ENCODE measurements around the gene BRD8. TPM values are rescaled to one million over a fixed set of nuclear protein-coding genes. Genes with fewer than 3 reads are reported as not detected.

BRD8 gene
- total and polyA plus RNA-seq, 9 of the 15 experiments (the other 6 are each of a cell fraction or from before 2014, with no cell fraction given) = 54.6 to 163 (median 87.0) TPM

DNA sequence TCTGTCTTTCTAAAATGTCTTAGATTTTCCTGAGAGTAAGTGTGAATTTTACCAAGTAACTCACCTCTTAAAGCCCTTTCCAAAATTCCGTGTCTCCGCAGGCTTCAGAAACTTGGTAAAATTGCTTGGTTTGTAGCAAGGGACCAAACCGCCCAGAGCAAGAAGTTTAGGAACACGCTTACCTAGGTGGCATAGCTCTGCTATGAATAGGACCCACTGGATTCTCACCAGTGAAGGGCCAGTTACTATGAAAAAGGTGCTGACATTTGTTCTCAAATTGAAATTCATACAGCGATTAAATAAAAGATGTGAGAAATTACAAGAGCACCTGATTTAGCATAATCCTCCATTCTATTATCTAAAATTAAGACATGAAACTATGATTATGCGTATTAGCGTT, 45.9 kb downstream of the BRD8 start:
- Histone ChIP-seq H3K9me1 (ENCODE audit: control insufficient read depth, insufficient read depth, low read length) (no peaks in the 10 kb centered on the region), H3K36me3 (ENCODE audit: control insufficient read depth, insufficient read depth, low read length) (no peaks in the 10 kb centered on the region), H3K9me3 (replicated peaks; ENCODE audit: control insufficient read depth, insufficient read depth, low read depth, low read length) (no peaks in the 10 kb centered on the region), H3K27me3 (ENCODE audit: control insufficient read depth in 2 of 2, insufficient read depth in 2 of 2, low read length in 2 of 2) (peaks cover 7% of the 10 kb centered on the region in 2 experiments; a peak in 3 of 5 replicates), H3K27ac (ENCODE audit: extremely low read depth, low read depth, low read length) (no peak overlapping the region), H3K4me3 (no peak overlapping the region), H3K9ac (ENCODE audit: insufficient read depth in 1 of 2, low read depth in 2 of 2, low read length in 2 of 2) (no peak overlapping the region), H3K4me2 (ENCODE audit: insufficient read depth, low read length) (no peak overlapping the region), H3K79me2 (ENCODE audit: control insufficient read depth, insufficient read depth, low read length) (no peaks in the 10 kb centered on the region), H2AFZ (ENCODE audit: low read depth, low read length) (peak overlapping the region; percentile 56), H4K20me1 (replicated peaks; ENCODE audit: control insufficient read depth, insufficient read depth, low read length) (no peaks in the 10 kb centered on the region), H3K4me1 (replicated peaks in 1 of 2; ENCODE audit: control insufficient read depth in 2 of 2, insufficient read depth in 2 of 2, low read length in 2 of 2) (no peaks in the 10 kb centered on the region)
- TF ChIP-seq HMG20B (CRISPR knock-in tag; IDR thresholded peaks at IDR 0.05) (no peak), SNRNP70 (optimal IDR thresholded peaks at IDR 0.05; ENCODE audit: low read depth, low read length) (no peak), U2AF1 (optimal IDR thresholded peaks at IDR 0.05; ENCODE audit: low read depth, low read length) (no peak), ZEB2 (IDR thresholded peaks at IDR 0.05) (no peak), POLR2B (IDR thresholded peaks at IDR 0.05; ENCODE audit: low read depth, partially characterized antibody) (no peak), ZNF134 (CRISPR knock-in tag; conservative IDR thresholded peaks at IDR 0.05) (no peak), ESRRB (CRISPR knock-in tag; IDR thresholded peaks at IDR 0.05; ENCODE audit: borderline replicate concordance) (no peak), CBX2 (IDR thresholded peaks at IDR 0.05; ENCODE audit: insufficient read depth, low read length, poor library complexity, severe bottlenecking) (no peak), HIVEP1 (CRISPR knock-in tag; IDR thresholded peaks at IDR 0.05) (no peak), RBM39 (optimal IDR thresholded peaks at IDR 0.05; ENCODE audit: low read depth, low read length) (no peak), ARID2 (IDR thresholded peaks at IDR 0.05) (no peak), ZNF184 (CRISPR knock-in tag; IDR thresholded peaks at IDR 0.05) (no peak)
- TF ChIP-seq, protein P1, sequence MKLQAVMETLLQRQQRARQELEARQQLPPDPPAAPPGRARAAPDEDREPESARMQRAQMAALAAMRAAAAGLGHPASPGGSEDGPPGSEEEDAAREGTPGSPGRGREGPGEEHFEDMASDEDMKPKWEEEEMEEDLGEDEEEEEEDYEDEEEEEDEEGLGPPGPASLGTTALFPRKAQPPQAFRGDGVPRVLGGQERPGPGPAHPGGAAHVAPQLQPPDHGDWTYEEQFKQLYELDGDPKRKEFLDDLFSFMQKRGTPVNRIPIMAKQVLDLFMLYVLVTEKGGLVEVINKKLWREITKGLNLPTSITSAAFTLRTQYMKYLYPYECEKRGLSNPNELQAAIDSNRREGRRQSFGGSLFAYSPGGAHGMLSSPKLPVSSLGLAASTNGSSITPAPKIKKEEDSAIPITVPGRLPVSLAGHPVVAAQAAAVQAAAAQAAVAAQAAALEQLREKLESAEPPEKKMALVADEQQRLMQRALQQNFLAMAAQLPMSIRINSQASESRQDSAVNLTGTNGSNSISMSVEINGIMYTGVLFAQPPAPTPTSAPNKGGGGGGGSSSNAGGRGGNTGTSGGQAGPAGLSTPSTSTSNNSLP (IDR thresholded peaks at IDR 0.05; ENCODE audit: borderline replicate concordance, low read depth, low read length) = no peak
- TF ChIP-seq, protein P2, sequence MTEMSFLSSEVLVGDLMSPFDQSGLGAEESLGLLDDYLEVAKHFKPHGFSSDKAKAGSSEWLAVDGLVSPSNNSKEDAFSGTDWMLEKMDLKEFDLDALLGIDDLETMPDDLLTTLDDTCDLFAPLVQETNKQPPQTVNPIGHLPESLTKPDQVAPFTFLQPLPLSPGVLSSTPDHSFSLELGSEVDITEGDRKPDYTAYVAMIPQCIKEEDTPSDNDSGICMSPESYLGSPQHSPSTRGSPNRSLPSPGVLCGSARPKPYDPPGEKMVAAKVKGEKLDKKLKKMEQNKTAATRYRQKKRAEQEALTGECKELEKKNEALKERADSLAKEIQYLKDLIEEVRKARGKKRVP (CRISPR knock-in tag; IDR thresholded peaks at IDR 0.05) = no peak
- DNase-seq (ENCODE audit: extremely low read depth in 1 of 4, low spot score in 3 of 4) (no peak), FAIRE-seq (no peak), ATAC-seq (no peak)
- in situ Hi-C loops (cut with MboI) (loop anchor here (10.0 kb wide), 1 partner anchor 478 kb away; no protein-coding TSS in a partner anchor), intact Hi-C loops (cut with micrococcal nuclease) (loop anchor here (2.0 to 5.0 kb wide), 2 partner anchors 480 to 504 kb away; no protein-coding TSS in a partner anchor)
- CTCF ChIA-PET (ENCODE audit: low intra/inter-chr PET ratio) = interaction anchor here (0.7 to 2.9 kb wide), 7 partner anchors 55 to 811 kb away, joined by 3 to 32 read pairs (median 10); no protein-coding TSS in a partner anchor
- BruUV-seq (replicated peaks) = no TSS peak
- WGBS (ENCODE audit: insufficient coverage, low coverage, missing lambda C conversion rate) = 24% methylated on average over 7 of the region's 7 CpGs
- POLR2A ChIA-PET = interaction anchor here (1.0 to 1.6 kb wide), 3 partner anchors 10 to 503 kb away, joined by 3 to 5 read pairs (median 3); no protein-coding TSS in a partner anchor

Data from K562 (cell line).